Activated effector memory CD4-positive, alpha-beta T cell treated with Interleukin-2 at 50 U/mL for 16 hours (primary cell): ENCODE data around the gene SLC1A6.
"Not testable (repeated sequence)": the region's sequence is repeated elsewhere in the genome, so short reads cannot be mapped to it uniquely, and the experiment has no call there.

Experiments
- DNase-seq: peaks from one replicate; pipeline ENCODE4 v3.0.0-alpha.2; 2020

The SLC1A6 gene

GRCh38 chr19:14979476-14980255, at the start of gene SLC1A6:
SLC1A6 (minus strand) TSS chr19:14979864; CDS start chr19:14972910, 6,954 bp downstream.
- no peak for DNase-seq

- DNase-seq = no peak
Observed at GRCh38 chr19:15028490-15028889, 48.8 kb upstream of the SLC1A6 start.

GRCh38 chr19:15025217-15025616, 45.6 kb upstream of the SLC1A6 start:
- DNase-seq = no peak

- DNase-seq = no peak
Observed at GRCh38 chr19:15022752-15023151, 43.1 kb upstream of the SLC1A6 start.

GRCh38 chr19:15021286-15022007, 41.8 kb upstream of the SLC1A6 start:
- no peak for DNase-seq

GRCh38 chr19:15018836-15019235, 39.2 kb upstream of the SLC1A6 start:
- DNase-seq = not testable (repeated sequence)

- no peak for DNase-seq
Observed at GRCh38 chr19:15015946-15016542, 36.4 kb upstream of the SLC1A6 start.

GRCh38 chr19:15014579-15014978, 34.9 kb upstream of the SLC1A6 start:
- no peak for DNase-seq

GRCh38 chr19:15010501-15011300, 31.0 kb upstream of the SLC1A6 start:
- DNase-seq = no peak

- DNase-seq = no peak
Observed at GRCh38 chr19:15008308-15008707, 28.6 kb upstream of the SLC1A6 start.

- no peak for DNase-seq
Observed at GRCh38 chr19:14997981-14998380, 18.3 kb upstream of the SLC1A6 start.

GRCh38 chr19:14992780-14993179, 13.1 kb upstream of the SLC1A6 start:
- DNase-seq = no peak

GRCh38 chr19:14985133-14985532, 5.5 kb upstream of the SLC1A6 start:
- DNase-seq = no peak

- DNase-seq = no peak
Observed at GRCh38 chr19:14978161-14978776, 1.4 kb downstream of the SLC1A6 start.

- no peak for DNase-seq
Observed at GRCh38 chr19:14977128-14977527, 2.5 kb downstream of the SLC1A6 start.

- no peak for DNase-seq
Observed at GRCh38 chr19:14974488-14974887, 5.2 kb downstream of the SLC1A6 start.

GRCh38 chr19:14972676-14973075, 7.0 kb downstream of the SLC1A6 start:
- no peak for DNase-seq

- DNase-seq = no peak
Observed at GRCh38 chr19:14971474-14971873, 8.2 kb downstream of the SLC1A6 start.

GRCh38 chr19:14968247-14968646, 11.4 kb downstream of the SLC1A6 start:
- no peak for DNase-seq

- DNase-seq = no peak
Observed at GRCh38 chr19:14961956-14962685, 17.5 kb downstream of the SLC1A6 start.

GRCh38 chr19:14959263-14959662, 20.4 kb downstream of the SLC1A6 start:
- DNase-seq = no peak

GRCh38 chr19:14957464-14957863, 22.2 kb downstream of the SLC1A6 start:
- no peak for DNase-seq
